Adrenal gland (tissue), 5 donors: ENCODE results near the gene ADARB2.

Experiments used
- POLR2A ChIP-seq, 2 donors: fragments of 450-650 bp; IDR thresholded peaks; one replicate each; pipeline ENCODE4 v1.6.1; 2017; ENCODE audit warnings: antibody characterized with exemption in 2 of 2, mild to moderate bottlenecking in 2 of 2, moderate library complexity in 1 of 2
- TF ChIP-seq, protein P1 (sequence below), 6 experiments: fragments of 450-650 bp in 4 of 6; fragments of 200-600 bp in 2 of 6; sonication (generic) in 1 of 6; IDR thresholded peaks; 1 replicate in 5 of 6; 2 replicates in 1 of 6; pipeline versions ENCODE4 v1.5.1 to v1.8.0; 2016 to 2021; ENCODE audit warnings: antibody characterized with exemption in 6 of 6, mild to moderate bottlenecking in 2 of 6, moderate library complexity in 1 of 6
- donor health status: DM: no; HTN: no; CAD: no.

DNA sequence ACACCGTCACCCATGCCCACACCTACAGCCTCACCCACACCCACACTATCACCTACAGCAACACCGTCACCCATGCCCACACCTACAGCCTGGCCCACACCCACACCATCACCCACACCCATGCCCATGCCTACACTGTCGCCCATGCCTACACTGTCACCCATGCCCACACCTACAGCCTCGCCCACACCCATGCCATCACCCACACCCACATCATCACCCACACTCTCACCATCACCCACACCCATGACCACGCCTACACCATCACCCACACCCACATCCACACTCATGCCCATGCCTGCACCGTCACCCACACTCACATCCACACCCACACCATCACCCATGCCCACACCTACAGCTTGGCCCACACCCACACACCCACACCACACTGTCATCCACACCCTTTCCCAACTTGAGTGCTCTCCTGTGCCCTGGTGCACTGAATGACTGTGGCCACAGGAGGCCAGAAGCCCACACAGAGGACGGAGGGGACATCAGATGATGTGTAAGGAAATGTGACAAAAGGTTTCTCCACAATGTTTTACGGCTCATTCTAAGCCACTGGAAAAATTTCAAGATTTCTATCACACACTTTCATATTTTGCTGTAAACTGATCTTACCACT lies 527.9 kb downstream of the ADARB2 start:
- TF ChIP-seq, protein P1, sequence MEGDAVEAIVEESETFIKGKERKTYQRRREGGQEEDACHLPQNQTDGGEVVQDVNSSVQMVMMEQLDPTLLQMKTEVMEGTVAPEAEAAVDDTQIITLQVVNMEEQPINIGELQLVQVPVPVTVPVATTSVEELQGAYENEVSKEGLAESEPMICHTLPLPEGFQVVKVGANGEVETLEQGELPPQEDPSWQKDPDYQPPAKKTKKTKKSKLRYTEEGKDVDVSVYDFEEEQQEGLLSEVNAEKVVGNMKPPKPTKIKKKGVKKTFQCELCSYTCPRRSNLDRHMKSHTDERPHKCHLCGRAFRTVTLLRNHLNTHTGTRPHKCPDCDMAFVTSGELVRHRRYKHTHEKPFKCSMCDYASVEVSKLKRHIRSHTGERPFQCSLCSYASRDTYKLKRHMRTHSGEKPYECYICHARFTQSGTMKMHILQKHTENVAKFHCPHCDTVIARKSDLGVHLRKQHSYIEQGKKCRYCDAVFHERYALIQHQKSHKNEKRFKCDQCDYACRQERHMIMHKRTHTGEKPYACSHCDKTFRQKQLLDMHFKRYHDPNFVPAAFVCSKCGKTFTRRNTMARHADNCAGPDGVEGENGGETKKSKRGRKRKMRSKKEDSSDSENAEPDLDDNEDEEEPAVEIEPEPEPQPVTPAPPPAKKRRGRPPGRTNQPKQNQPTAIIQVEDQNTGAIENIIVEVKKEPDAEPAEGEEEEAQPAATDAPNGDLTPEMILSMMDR (IDR thresholded peaks at IDR 0.05), result no peak
- TF ChIP-seq POLR2A (IDR thresholded peaks at IDR 0.05), result no peak
